ENCODE results near the gene HMBS.
A peak's percentile ranks its signal among the peaks of the same experiment; 100 is the strongest.

GRCh38 chr11:119092880-119093842 is 8.5 kb downstream of the HMBS start:
- TF ChIP-seq CTCF (IDR thresholded peaks at IDR 0.05): no peak
- no peak for TF ChIP-seq REST (IDR thresholded peaks at IDR 0.05; ENCODE audit: insufficient read depth in 1 of 2, low read depth in 2 of 2, low read length in 1 of 2)
- peak; percentile 30; the same call in 1 of the 2 replicates for TF ChIP-seq SIN3A (IDR thresholded peaks at IDR 0.05; ENCODE audit: borderline replicate concordance, insufficient read depth, low read depth, low read length)
